ENCODE results near the gene PTBP1.

DNA sequence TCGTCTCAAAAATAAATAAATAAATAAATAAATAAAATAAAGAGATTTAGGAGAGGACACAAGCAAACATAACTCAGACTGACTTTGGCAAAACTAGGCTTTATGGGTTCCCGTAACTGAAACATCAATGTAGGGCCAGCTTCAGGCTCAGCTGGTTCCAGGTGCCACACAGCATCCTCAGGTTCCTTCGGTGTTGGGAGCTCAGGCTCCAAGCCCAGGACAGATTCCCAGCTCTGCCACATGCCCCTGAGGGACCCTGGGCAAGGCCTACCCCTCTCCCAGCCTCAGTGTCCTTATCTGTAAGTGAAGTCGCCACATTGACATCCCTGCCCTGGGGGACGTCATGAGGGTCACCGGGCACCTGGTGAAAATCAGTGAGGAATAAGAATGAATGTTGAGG lies 27.6 kb upstream of the PTBP1 start:
- TF ChIP-seq, protein P1, sequence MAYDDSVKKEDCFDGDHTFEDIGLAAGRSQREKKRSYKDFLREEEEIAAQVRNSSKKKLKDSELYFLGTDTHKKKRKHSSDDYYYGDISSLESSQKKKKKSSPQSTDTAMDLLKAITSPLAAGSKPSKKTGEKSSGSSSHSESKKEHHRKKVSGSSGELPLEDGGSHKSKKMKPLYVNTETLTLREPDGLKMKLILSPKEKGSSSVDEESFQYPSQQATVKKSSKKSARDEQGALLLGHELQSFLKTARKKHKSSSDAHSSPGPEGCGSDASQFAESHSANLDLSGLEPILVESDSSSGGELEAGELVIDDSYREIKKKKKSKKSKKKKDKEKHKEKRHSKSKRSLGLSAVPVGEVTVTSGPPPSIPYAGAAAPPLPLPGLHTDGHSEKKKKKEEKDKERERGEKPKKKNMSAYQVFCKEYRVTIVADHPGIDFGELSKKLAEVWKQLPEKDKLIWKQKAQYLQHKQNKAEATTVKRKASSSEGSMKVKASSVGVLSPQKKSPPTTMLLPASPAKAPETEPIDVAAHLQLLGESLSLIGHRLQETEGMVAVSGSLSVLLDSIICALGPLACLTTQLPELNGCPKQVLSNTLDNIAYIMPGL (CRISPR knock-in tag; IDR thresholded peaks at IDR 0.05; ENCODE audit: borderline replicate concordance in 1 of 2, low read depth in 1 of 2): no peak
- no peak for TF ChIP-seq CTCF (CRISPR knock-in tag; IDR thresholded peaks at IDR 0.05)
